ENCODE measurements around the gene CREB5.

The CREB5 gene

DNA sequence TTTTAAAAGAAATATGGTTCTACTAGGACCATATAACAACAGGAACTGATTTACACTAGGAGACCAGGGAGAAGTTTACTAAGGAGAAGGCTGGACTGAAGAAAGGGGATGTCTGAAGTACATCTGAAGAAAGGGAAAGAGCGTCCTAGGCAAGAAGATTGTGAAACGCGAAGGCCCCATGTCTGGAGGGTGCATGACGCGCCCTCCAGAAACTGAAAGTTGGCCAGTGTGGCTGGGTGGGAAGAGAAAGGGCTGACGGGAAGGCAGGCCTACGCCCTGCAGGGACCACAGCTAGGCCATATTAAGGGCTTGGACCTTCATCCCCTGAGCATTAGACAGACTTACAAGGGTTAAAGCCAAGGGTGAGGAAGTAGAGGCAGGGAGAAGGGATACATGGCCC lies 387.8 kb downstream of the CREB5 start:
- Histone ChIP-seq H3K36me3 (ENCODE audit: insufficient read depth, low read length) (no peaks in the 10 kb centered on the region), H4K20me1 (ENCODE audit: insufficient read depth, low read length, poor library complexity, severe bottlenecking) (no peaks in the 10 kb centered on the region), H3F3A (ENCODE audit: low read depth) (no peaks in the 10 kb centered on the region), H3K9me3 (ENCODE audit: insufficient read depth, low read depth, low read length) (no peaks in the 10 kb centered on the region), H3K9ac (ENCODE audit: low read depth, low read length, poor library complexity, severe bottlenecking) (no peak overlapping the region), H3K4me2 (ENCODE audit: low read depth, low read length, poor library complexity, severe bottlenecking) (no peak overlapping the region), H3K9me2 (replicated peaks; ENCODE audit: low read depth, low read length) (no peaks in the 10 kb centered on the region), H2AFZ (ENCODE audit: low read length) (no peak overlapping the region), H3K4me1 (ENCODE audit: insufficient read depth, low read length, poor library complexity, severe bottlenecking) (no peaks in the 10 kb centered on the region), H3K79me2 (ENCODE audit: insufficient read depth, low read length) (no peaks in the 10 kb centered on the region), H3K27me3 (ENCODE audit: insufficient read depth, low read length, poor library complexity, severe bottlenecking) (no peaks in the 10 kb centered on the region), H3K4me3 (ENCODE audit: low read length, poor library complexity, severe bottlenecking) (no peak overlapping the region)
- TF ChIP-seq EZH2phosphoT487 (IDR thresholded peaks at IDR 0.05; ENCODE audit: borderline replicate concordance): no peak
- TF ChIP-seq, protein P1, sequence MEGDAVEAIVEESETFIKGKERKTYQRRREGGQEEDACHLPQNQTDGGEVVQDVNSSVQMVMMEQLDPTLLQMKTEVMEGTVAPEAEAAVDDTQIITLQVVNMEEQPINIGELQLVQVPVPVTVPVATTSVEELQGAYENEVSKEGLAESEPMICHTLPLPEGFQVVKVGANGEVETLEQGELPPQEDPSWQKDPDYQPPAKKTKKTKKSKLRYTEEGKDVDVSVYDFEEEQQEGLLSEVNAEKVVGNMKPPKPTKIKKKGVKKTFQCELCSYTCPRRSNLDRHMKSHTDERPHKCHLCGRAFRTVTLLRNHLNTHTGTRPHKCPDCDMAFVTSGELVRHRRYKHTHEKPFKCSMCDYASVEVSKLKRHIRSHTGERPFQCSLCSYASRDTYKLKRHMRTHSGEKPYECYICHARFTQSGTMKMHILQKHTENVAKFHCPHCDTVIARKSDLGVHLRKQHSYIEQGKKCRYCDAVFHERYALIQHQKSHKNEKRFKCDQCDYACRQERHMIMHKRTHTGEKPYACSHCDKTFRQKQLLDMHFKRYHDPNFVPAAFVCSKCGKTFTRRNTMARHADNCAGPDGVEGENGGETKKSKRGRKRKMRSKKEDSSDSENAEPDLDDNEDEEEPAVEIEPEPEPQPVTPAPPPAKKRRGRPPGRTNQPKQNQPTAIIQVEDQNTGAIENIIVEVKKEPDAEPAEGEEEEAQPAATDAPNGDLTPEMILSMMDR (conservative IDR thresholded peaks at IDR 0.05; ENCODE audit: low read length): no peak

DNA sequence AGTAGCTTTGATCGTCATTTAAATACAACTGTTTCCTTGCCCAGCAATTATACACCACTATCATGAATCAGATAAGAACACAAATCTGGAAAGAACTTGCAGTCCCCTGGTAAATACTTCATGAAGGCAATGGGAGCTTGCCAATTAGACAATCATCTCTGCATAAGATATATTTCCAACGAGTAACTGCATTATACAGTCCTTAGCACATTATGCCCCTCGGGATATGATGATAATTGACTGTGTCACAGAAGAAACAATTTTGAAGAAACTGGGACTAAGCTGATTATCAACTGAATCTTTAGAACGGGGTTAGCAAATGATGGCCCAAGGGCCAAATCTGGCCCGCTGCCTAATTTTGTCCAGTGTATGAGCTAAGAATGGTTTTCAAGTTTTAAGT lies 390.1 kb downstream of the CREB5 start:
- Histone ChIP-seq H3K4me3 (ENCODE audit: low read length, poor library complexity, severe bottlenecking) (no peak overlapping the region), H3F3A (ENCODE audit: low read depth) (no peaks in the 10 kb centered on the region), H4K20me1 (ENCODE audit: insufficient read depth, low read length, poor library complexity, severe bottlenecking) (no peaks in the 10 kb centered on the region), H3K9me3 (ENCODE audit: insufficient read depth, low read depth, low read length) (no peaks in the 10 kb centered on the region), H3K4me1 (ENCODE audit: insufficient read depth, low read length, poor library complexity, severe bottlenecking) (no peaks in the 10 kb centered on the region), H3K36me3 (ENCODE audit: insufficient read depth, low read length) (no peaks in the 10 kb centered on the region), H2AFZ (ENCODE audit: low read length) (no peak overlapping the region), H3K9ac (ENCODE audit: low read depth, low read length, poor library complexity, severe bottlenecking) (no peak overlapping the region), H3K79me2 (ENCODE audit: insufficient read depth, low read length) (no peaks in the 10 kb centered on the region), H3K9me2 (replicated peaks; ENCODE audit: low read depth, low read length) (no peaks in the 10 kb centered on the region), H3K4me2 (ENCODE audit: low read depth, low read length, poor library complexity, severe bottlenecking) (no peak overlapping the region), H3K27me3 (ENCODE audit: insufficient read depth, low read length, poor library complexity, severe bottlenecking) (no peaks in the 10 kb centered on the region)
- TF ChIP-seq, protein P1 (conservative IDR thresholded peaks at IDR 0.05; ENCODE audit: low read length): no peak
- TF ChIP-seq EZH2phosphoT487 (IDR thresholded peaks at IDR 0.05; ENCODE audit: borderline replicate concordance): no peak

DNA sequence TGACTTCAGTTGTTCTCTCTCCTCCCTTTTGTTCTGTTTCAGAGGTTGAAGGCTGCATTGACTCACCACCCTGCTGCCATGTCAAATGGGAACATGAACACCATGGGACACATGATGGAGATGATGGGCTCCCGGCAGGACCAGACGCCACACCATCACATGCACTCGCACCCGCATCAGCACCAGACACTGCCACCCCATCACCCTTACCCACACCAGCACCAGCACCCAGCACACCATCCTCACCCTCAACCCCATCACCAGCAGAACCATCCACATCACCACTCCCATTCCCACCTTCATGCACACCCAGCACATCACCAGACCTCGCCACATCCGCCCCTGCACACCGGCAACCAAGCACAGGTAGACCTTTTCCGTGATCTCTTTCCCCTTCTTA lies 391.8 kb downstream of the CREB5 start:
- Histone ChIP-seq H4K20me1 (ENCODE audit: insufficient read depth, low read length, poor library complexity, severe bottlenecking) (no peaks in the 10 kb centered on the region), H3F3A (ENCODE audit: low read depth) (no peaks in the 10 kb centered on the region), H3K4me2 (ENCODE audit: low read depth, low read length, poor library complexity, severe bottlenecking) (no peak overlapping the region), H3K36me3 (ENCODE audit: insufficient read depth, low read length) (no peaks in the 10 kb centered on the region), H3K9me2 (replicated peaks; ENCODE audit: low read depth, low read length) (no peaks in the 10 kb centered on the region), H3K27me3 (ENCODE audit: insufficient read depth, low read length, poor library complexity, severe bottlenecking) (no peaks in the 10 kb centered on the region), H2AFZ (ENCODE audit: low read length) (no peak overlapping the region), H3K79me2 (ENCODE audit: insufficient read depth, low read length) (no peaks in the 10 kb centered on the region), H3K9ac (ENCODE audit: low read depth, low read length, poor library complexity, severe bottlenecking) (no peak overlapping the region), H3K9me3 (ENCODE audit: insufficient read depth, low read depth, low read length) (no peaks in the 10 kb centered on the region), H3K4me3 (ENCODE audit: low read length, poor library complexity, severe bottlenecking) (no peak overlapping the region), H3K4me1 (ENCODE audit: insufficient read depth, low read length, poor library complexity, severe bottlenecking) (no peaks in the 10 kb centered on the region)
- TF ChIP-seq, protein P1 (conservative IDR thresholded peaks at IDR 0.05; ENCODE audit: low read length): no peak
- TF ChIP-seq EZH2phosphoT487 (IDR thresholded peaks at IDR 0.05; ENCODE audit: borderline replicate concordance): no peak

Data from Loucy (cell line).